HG03460 (cell line): ENCODE data around the gene KIFAP3.
"Not testable (repeated sequence)": the region's sequence is repeated elsewhere in the genome, so short reads cannot be mapped to it uniquely, and the experiment has no call there.

Source experiments
- ATAC-seq: cut with Tn5 transposase; IDR thresholded peaks from one replicate; pipeline ENCODE4 v1.9.1; 2021; ENCODE audit not compliant: unreplicated experiment

Gene KIFAP3

DNA sequence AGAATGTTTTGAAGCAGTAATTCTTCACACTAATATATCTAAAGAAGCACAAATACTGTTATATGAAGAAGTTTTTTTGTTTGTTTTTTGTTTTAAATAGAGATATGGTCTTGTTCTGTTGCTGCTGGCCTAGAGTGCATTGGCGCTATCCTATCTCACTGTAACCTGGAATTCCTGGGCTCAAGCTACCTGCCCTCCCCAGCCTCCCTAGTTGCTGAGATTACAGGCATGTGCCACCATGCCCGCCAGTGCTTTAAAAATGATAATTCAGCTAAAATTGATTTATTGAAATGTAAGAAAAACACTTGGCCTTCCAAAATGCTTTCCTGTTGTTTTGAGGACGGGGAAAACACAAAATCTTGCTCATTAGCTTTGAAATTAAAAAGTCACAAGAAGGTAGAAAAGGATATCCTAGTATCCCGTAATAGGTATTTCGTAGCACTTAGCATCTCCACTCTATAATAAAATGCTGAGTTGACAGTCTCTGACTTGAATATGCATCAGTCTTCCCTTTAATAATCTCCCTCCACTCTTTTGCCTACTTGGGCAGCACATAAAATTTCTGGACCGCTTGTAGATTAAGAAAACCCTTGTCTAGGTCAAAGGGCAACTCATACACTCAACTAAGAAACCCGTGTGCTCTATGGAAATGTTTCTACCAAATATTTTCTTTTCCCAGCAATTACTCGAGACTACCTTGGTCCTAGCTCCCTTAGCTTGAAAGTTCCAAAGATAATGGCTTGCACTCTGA, 182.1 kb downstream of the KIFAP3 start:
- no peak for ATAC-seq

DNA sequence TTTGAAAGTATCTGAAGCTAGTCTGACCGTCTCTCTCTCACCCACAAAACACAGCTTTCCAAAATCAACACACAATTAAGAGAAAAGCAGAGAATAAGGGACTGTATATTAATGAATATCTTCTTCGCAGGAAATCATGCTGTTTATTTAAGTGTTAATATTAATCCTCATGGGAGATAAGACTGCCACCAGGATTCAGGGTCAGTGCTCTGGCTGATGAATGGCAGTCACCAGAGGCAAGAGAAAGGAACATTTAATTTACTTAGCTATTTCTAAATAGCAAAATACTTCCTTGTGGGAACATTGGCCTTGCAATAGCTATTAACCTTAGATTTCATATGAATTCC, 183.0 kb downstream of the KIFAP3 start:
- ATAC-seq, result no peak

DNA sequence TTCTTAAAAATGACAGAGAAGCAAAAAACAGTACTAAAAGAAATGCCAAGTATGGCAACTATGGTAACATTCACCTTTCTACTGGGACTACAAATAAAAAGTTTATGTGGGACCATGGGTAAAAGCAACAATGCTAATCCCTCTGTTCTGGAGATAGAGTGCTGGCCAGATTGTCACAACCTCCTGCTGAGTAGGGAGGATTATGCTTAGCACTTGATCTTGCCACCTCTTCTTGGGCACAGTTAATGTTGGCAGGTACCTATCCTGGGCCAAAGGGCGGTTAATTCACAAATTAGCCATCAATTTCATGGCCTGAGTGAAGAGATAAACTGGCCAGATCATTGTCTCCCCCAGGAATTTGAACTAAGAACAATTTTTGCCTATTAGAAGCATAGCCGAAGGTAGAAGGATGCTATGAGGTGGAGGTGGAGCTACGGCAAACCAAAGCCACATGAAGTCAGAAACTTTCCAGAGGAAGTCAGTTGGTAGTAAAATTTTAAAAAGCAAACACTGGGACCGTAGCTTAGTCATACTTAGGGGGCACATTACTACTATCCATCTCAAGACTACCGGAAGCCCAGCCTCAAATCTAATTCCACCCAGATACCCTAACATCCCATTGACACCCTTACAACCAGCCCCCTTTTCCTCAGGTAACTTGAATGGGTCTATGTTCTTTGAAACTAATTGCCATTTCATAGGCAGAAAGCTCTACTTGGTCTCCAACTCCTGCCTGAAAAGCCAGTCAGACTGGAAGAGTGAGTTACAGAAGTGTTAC, 183.5 kb downstream of the KIFAP3 start:
- no peak for ATAC-seq

DNA sequence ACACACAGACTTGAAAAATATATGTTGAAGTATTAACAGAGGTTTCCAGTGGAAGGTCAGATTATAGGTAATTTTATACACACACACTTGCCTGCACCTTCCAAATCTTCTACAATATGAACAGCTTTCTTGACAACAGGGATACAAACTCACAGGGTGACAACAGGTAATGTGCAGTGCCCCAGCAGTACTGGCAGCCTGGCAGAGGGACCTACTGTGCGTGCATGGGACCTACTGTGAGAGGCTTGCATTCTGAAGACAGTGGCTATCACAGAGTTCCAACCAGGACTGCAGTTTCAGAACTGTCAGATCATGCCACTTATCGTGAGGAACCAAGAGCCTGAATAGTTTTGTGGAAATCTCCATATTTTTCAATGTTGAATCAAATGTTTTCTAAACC, 184.6 kb downstream of the KIFAP3 start:
- ATAC-seq, result no peak

DNA sequence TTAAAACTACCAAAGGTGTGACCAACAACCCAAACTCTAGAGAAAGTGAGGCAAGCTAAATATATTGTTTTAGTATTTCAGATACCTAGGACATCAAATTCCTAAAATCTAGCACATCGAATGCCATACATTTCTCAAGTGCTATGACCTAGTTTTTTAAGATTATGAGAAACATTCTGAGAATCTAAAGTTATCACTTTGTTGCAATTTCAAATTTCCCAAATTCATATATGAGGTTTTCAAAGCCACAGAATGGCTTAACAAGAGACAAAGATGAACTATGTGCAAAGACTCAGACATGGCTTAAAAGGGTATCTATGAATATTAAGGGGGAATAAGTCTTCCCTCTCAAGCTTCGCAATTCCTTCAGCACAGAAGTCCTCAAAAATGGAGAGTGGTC, 187.6 kb downstream of the KIFAP3 start:
- ATAC-seq, result no peak

DNA sequence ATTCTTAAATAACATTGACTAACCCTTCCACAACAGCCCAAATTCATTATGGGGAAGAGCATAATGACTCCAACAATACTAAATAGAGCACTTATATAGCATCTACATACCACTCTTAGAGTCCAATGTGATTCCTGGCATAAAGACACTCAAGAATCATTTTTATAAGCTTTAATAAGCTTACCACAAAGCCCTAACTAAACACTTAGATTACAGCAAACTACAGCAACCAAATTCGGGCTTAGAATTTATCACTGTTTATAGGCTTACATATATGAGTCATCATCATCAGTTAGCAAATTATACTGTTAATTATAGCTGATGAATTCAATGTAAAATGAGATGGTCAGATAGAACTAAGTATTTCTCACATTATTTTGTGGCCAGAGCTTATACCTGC, 188.1 kb downstream of the KIFAP3 start:
- no peak for ATAC-seq

DNA sequence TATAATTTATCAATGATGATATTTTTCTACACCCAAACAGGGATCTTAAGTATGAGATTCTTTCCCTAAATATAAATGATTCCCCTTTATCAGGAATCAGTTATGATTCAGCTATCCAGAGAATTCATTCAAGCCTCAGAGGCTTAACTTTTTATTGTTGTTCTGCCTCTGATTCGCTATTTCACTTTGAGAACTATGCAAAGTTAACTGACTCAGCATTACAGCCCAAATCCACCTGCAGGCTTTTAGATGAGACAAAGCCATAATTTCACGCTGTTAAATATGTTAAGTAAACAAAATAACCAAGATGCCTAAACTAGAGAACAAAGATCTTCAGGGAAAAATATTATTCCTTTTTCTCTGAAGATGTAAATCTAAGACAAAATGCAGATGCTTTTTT, 189.3 kb downstream of the KIFAP3 start:
- ATAC-seq, result no peak

DNA sequence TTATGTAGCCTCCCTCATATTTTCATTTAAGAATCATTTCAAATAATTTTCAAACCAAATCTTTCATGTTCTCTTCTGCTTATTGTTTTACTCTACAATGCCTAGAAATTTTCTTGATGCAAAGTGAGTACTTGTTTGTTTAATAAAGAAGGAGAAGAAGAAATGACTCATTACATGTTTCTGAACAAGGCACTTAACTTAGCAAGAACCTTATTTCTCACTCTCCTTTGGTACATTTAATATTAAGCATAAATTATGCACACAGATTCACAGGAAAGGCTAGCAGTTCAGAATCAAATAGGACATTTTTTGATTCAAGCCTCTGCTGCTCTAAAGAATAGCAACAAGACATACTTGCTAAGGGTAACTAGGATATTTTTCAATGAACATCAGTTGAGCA, 189.9 kb downstream of the KIFAP3 start:
- no peak for ATAC-seq

DNA sequence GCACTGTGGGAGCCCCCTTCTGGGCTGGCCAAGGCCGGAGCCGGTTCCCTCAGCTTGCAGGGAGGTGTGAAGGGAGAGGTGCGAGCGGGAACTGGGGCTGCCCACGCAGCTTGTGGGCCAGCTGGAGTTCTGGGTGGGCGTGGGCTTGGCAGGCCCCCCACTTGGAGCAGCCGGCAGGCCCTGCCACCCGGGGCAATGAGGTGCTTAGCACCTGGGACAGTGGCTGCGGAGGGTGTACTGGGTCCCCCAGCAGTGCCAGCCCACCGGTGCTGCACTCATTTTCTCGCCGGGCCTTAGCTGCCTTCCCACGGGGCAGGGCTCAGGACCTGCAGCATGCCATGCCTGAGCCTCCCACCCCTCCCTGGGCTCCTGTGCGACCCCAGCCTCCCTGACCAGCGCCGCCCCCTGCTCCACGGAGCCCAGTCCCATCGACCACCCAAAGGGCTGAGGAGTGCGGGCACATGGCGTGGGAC, 192.4 kb downstream of the KIFAP3 start:
- no peak for ATAC-seq

DNA sequence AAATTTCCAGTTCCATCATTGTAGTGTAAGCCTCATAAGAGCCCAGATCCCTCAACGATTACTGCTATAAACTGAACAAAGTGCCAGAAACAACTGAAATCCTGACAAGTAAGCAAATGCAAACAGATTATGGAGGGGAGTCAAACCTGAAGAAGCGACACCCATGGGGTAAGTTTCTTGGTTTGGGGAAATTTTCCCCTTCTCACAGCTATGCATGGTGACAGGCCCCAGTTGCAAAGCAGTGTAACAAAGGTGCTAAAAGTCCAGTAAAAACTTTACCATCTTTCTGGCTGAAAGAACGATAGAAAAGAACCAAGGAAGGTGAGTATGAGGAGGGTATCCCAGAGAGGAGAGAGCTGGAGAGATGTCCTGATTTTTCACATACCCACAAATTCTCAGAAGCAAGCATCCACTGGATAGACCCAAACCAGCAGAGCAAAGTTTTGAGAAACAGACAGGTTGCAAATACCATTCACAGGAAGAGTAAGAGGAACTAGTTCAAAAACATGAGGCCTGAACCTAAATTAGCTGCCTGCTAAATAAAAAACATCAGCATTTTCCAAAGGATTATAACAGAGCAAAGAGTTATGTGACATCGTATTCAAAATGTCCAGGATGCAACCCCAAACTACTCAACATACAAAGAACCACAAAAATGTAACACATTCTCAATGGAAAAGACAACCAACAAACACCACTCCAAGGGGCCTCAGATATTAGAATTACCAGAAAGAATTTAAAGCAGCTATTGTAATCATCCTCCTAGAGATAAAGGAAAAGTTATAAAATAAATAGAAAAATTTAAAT, 195.3 kb downstream of the KIFAP3 start:
- ATAC-seq, result no peak

DNA sequence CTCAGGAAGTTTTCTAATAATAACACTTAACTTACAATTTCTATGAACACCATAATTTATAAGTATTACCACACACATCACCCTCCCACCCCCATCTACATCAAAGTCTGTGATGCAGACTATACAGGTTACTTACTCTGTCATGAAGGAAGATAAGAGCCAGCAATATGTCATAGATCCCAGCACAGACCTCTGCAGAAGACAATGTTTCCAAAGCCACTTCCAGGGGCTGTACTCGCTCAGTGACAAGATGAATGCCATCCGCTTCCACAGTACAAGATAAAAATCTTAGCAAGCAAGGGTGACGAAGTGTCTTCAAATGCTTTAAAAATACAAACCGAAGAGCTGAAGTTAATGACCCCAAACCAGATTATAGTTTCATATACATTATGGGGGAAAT, 196.0 kb downstream of the KIFAP3 start:
- no peak for ATAC-seq

DNA sequence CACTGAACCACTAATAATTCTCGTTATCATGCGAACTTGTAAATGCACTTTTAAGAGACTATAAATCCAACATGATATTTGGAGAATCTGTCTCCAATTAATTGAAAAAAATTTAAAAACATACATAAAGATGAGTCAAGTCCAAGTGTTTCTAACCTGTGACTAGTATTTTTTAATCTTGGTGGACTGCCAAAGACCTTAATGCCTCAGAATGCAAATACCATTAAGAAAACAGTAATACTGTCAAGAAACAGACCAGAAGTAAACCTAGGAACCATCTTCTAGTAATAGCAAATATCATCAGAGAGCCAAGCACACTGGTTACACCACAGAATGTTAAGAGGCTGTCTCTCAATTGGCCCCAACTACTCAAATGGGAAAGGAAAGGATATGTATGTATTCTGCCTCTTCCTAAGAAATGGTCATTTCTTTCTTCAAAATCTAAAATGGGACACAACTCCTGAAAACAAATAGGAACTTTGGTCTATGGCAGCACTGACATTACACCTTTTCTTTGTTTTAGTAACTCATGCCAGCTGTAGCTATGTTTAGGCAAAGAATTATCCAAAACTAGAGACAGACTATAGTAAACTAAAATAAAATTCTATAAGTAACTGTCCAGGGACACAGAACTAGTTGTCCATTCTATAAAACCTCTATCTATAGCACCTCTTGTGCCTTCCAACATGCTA, 196.5 kb downstream of the KIFAP3 start:
- ATAC-seq, result no peak

DNA sequence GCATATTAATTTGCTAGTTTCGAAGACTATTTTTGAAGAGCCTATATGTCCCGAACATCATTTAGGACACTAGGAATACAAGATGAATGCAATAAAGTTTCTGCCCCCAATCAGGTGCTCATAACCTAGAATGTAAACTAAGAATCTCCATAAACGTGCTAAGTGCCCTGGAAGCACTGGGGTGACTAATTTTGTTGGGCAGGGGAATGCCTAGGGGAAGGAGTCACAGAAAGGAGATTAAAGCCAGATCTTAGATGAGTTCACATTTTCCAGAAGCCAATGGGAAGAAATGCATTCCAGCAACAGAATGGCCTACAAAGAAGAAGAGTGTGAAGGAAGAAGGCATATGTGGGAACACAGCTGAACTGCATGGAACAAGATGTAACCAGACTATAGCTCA, 200.3 kb downstream of the KIFAP3 start:
- no peak for ATAC-seq

DNA sequence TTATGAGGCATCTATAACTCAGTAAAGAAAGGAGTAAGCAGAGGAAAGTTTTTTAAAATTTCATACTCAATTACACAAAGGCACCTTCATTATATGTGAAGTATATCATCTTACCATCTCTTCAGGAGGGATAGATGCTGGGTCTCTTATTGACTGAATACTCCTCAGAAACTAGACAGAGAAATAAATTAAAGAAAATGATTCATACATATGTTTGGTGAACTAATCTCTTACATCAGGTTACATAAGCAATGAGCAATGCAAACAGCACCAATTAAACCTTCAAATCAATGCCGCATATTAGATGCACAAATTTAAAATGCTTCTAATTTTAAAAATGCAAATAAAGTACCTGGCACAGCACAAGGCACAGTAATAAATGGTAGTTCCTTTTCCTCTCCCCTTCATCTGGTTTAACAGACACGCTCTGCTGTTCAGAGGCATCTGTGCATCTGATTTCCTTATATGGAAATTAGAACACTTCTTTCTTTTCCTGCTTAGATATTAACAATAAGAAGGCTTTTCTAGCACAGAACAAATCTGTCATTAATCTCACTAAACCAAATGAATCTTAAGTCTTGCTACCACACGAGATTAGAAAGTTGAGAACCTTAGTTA, 200.8 kb downstream of the KIFAP3 start:
- no peak for ATAC-seq

DNA sequence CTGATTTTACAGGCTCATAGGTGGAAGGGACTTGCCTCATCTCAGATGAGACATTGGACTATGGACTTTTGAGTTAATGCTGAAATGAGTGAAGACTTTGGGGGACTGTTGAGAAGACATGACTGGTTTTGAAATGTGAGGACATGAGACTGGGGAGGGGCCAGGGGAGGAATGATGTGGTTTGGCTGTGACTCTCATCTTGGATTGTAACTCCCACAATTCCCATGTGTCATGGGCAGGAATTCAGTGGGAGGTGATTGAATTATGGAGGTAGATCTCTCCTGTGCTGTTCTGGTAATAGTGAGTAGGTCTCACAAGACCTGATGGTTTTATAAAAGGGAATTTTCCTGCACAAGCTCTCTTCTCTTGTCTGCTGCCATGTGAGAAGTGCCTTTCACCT, 201.6 kb downstream of the KIFAP3 start:
- no peak for ATAC-seq

DNA sequence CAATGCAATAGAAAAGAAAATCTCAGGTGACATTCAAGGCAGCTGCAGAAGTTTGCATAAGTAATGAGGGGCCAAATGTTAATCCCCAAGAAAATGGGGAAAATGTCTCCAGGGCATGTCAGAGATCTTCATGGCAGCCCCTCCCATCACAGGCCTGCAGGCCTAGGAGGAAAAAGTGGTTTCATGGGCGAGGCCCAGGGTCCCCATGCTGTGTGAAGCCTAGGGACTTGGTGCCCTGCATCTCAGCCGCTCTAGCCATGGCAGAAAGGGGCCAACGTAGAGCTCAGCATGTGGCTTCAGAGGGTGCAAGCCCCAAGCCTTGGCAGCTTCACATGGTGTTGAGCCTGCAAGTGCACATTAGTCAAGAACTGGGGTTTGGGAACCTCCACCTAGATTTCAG, 202.5 kb downstream of the KIFAP3 start:
- ATAC-seq, result not testable (repeated sequence)
